H9 (cell line): ENCODE data around the gene CERS4. TPM values are rescaled to one million over a fixed set of nuclear protein-coding genes. Genes with fewer than 3 reads are reported as not detected.

ENCODE experiments used
- DNase-seq: peaks from one replicate; pipeline ENCODE4 v3.0.0-alpha.2; 2017
- H2AFZ ChIP-seq: one replicate; pipeline ENCODE4 v1.6.1; 2013; ENCODE audit warnings: mild to moderate bottlenecking, low read length, control low read depth, moderate library complexity
- H2AK5ac ChIP-seq: 2 replicates; pipeline ENCODE4 v1.6.1; 2013; ENCODE audit warnings: low read length, control low read depth, mixed read lengths; ENCODE audit not compliant: insufficient read length
- H2BK120ac ChIP-seq: one replicate; pipeline ENCODE4 v1.6.1; 2013; ENCODE audit warnings: low read depth, mild to moderate bottlenecking, low read length, control low read depth, inconsistent platforms; ENCODE audit not compliant: poor library complexity, severe bottlenecking
- H2BK12ac ChIP-seq: 2 replicates; pipeline ENCODE4 v1.6.1; 2013; ENCODE audit warnings: low read length, control low read depth, mixed read lengths, low read depth; ENCODE audit not compliant: insufficient read length
- H2BK15ac ChIP-seq: 2 replicates; pipeline ENCODE4 v1.6.1; 2013; ENCODE audit warnings: low read depth, low read length, control low read depth
- H2BK20ac ChIP-seq: one replicate; pipeline ENCODE4 v1.6.1; 2013; ENCODE audit warnings: low read depth, mild to moderate bottlenecking, low read length, control low read depth, inconsistent platforms; ENCODE audit not compliant: poor library complexity, severe bottlenecking
- H2BK5ac ChIP-seq: 2 replicates; pipeline ENCODE4 v1.6.1; 2013; ENCODE audit warnings: low read length, control low read depth, mixed read lengths; ENCODE audit not compliant: insufficient read length
- H3K14ac ChIP-seq: 2 replicates; pipeline ENCODE4 v1.6.1; 2013; ENCODE audit warnings: low read length, control low read depth; ENCODE audit not compliant: insufficient read depth
- H3K18ac ChIP-seq: 2 replicates; pipeline ENCODE4 v1.6.1; 2013; ENCODE audit warnings: low read depth, mild to moderate bottlenecking, mixed read lengths, low read length, control low read depth; ENCODE audit not compliant: insufficient read length
- H3K23ac ChIP-seq: 2 replicates; pipeline ENCODE4 v1.6.1; 2013; ENCODE audit warnings: low read length, control low read depth, mixed read lengths, low read depth; ENCODE audit not compliant: insufficient read length
- H3K23me2 ChIP-seq: 2 replicates; pipeline ENCODE4 v1.6.1; 2013; ENCODE audit warnings: low read depth, mild to moderate bottlenecking, mixed read lengths, low read length, control low read depth; ENCODE audit not compliant: insufficient read length, poor library complexity, severe bottlenecking
- H3K27ac ChIP-seq: 2 replicates; pipeline ENCODE4 v1.5.1; 2013; ENCODE audit warnings: low read length, control low read depth, mixed read lengths, low read depth; ENCODE audit not compliant: insufficient read length
- H3K27me3 ChIP-seq: 2 replicates; pipeline ENCODE4 v1.6.1; 2013; ENCODE audit warnings: low read length, control low read depth, inconsistent platforms; ENCODE audit not compliant: insufficient read depth
- H3K4ac ChIP-seq: 2 replicates; pipeline ENCODE4 v1.6.1; 2013; ENCODE audit warnings: low read depth, mild to moderate bottlenecking, control low read depth, inconsistent platforms, low read length, moderate library complexity
- H3K4me1 ChIP-seq: 2 replicates; pipeline ENCODE4 v1.6.1; 2013; ENCODE audit warnings: low read length, control low read depth, inconsistent platforms; ENCODE audit not compliant: insufficient read depth
- H3K4me2 ChIP-seq: 2 replicates; pipeline ENCODE4 v1.6.1; 2013; ENCODE audit warnings: low read length, control low read depth, mixed read lengths; ENCODE audit not compliant: insufficient read length, insufficient read depth
- H3K56ac ChIP-seq: 2 replicates; pipeline ENCODE4 v1.6.1; 2013; ENCODE audit warnings: low read depth, mild to moderate bottlenecking, mixed read lengths, low read length, control low read depth; ENCODE audit not compliant: insufficient read length
- H3K79me1 ChIP-seq: 2 replicates; pipeline ENCODE4 v1.6.1; 2013; ENCODE audit warnings: low read depth, mild to moderate bottlenecking, moderate library complexity, low read length, control low read depth, inconsistent platforms; ENCODE audit not compliant: insufficient read depth, poor library complexity, severe bottlenecking
- H3K79me2 ChIP-seq: 2 replicates; pipeline ENCODE4 v1.6.1; 2013; ENCODE audit warnings: low read length, control low read depth, inconsistent platforms; ENCODE audit not compliant: insufficient read depth
- H3K9ac ChIP-seq: 2 replicates; pipeline ENCODE4 v1.6.1; 2013; ENCODE audit warnings: low read length, control low read depth, mixed read lengths; ENCODE audit not compliant: insufficient read length; ENCODE audit errors: extremely low read depth
- H3K9me3 ChIP-seq: one replicate; pipeline ENCODE4 v1.6.1; 2013; ENCODE audit warnings: low read depth, low read length, inconsistent platforms; ENCODE audit not compliant: control insufficient read depth
- H3T11ph ChIP-seq: one replicate; pipeline ENCODE4 v1.6.1; 2013; ENCODE audit warnings: mild to moderate bottlenecking, low read length, control low read depth, inconsistent platforms
- H4K20me1 ChIP-seq: one replicate; pipeline ENCODE4 v1.6.1; 2013; ENCODE audit not compliant: control insufficient read depth, insufficient read length, insufficient read depth
- H4K5ac ChIP-seq: 2 replicates; pipeline ENCODE4 v1.6.1; 2013; ENCODE audit warnings: low read depth, mild to moderate bottlenecking, mixed read lengths, low read length, control low read depth; ENCODE audit not compliant: insufficient read length
- H4K8ac ChIP-seq: replicated peaks from 2 replicates; pipeline ENCODE4 v1.6.1; 2013; ENCODE audit warnings: low read length, control low read depth, mixed read lengths, low read depth; ENCODE audit not compliant: insufficient read length
- H4K91ac ChIP-seq: 2 replicates; pipeline ENCODE4 v1.6.1; 2013; ENCODE audit warnings: low read depth, mild to moderate bottlenecking, moderate library complexity, mixed read lengths, low read length, control low read depth; ENCODE audit not compliant: insufficient read length
- H3K27ac Mint-ChIP-seq, 3 experiments: 2 replicates in 2 of 3; 3 replicates in 1 of 3; pipeline ENCODE4 v1.8.0; 2020 to 2021; ENCODE audit warnings: mixed read lengths in 3 of 3, mild to moderate bottlenecking in 1 of 3, moderate library complexity in 1 of 3
- H3K27me3 Mint-ChIP-seq: 2 replicates; pipeline ENCODE4 v1.8.0; 2021; ENCODE audit warnings: low read depth, mild to moderate bottlenecking, moderate library complexity, mixed read lengths
- H3K36me3 Mint-ChIP-seq, 3 experiments: 2 replicates in 2 of 3; 3 replicates in 1 of 3; pipeline ENCODE4 v1.8.0; 2020 to 2021; ENCODE audit warnings: low read depth in 3 of 3, mixed read lengths in 3 of 3; ENCODE audit not compliant: insufficient read depth in 1 of 3
- H3K4me1 Mint-ChIP-seq, 2 experiments: 2 replicates each; pipeline ENCODE4 v1.8.0; 2020; ENCODE audit warnings: mixed read lengths in 2 of 2
- H3K4me3 Mint-ChIP-seq, 2 experiments: 2 replicates in 1 of 2; 3 replicates in 1 of 2; pipeline ENCODE4 v1.8.0; 2020 to 2021; ENCODE audit warnings: mild to moderate bottlenecking in 2 of 2, mixed read lengths in 2 of 2, moderate library complexity in 1 of 2
- H3K9me3 Mint-ChIP-seq, 2 experiments: 2 replicates in 1 of 2; 3 replicates in 1 of 2; pipeline ENCODE4 v1.8.0; 2020; ENCODE audit warnings: mild to moderate bottlenecking in 2 of 2, mixed read lengths in 2 of 2, moderate library complexity in 1 of 2
- WGBS: extraction: QIAGEN DNeasy Blood & Tissue Kit; methylation state at CpG from one replicate; pipeline ENCODE4 v1.1.7; 2013; ENCODE audit warnings: missing lambda C conversion rate, low lambda C conversion rate, mixed read lengths; ENCODE audit not compliant: insufficient read length; ENCODE audit errors: extremely low coverage; 5-methylcytosine and 5-hydroxymethylcytosine counted together
- total RNA-seq: library from RNA; stranded (reverse); gene quantifications from 2 replicates; pipeline ENCODE4 v1.2.1, GENCODE V29; 2021
- TF ChIP-seq, protein P1 (sequence below): fragments of 200-600 bp; sonication (generic); conservative IDR thresholded peaks from 3 replicates; pipeline ENCODE4 v1.8.0; 2021; ENCODE audit warnings: antibody characterized with exemption, mild to moderate bottlenecking

CERS4 gene
- total RNA-seq, 1 experiment from 2014 or later, result 62.6 TPM

DNA sequence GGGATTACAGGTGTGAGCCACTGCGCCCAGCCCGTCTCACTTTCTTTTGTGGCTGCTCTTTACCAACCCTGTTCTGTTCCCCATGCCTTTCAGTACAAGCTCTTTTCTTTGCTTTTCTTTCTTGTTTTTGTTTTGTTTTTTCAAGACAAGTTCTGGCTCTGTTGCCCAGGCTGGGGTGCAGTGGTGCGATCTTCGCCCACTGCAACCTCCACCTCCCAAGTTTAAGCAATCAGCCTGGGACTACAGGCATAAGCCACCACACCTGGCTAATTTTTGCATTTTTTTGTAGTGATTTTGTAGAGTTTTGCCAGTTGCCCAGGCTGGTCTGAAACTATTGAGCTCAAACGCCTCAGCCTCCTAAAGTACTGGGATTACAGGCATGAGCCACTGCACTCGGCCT is 3.7 kb downstream of the CERS4 start:
- Histone ChIP-seq H2BK12ac (no peak overlapping the region), H4K8ac (no peak overlapping the region), H3K79me2 (peaks cover 23% of the 10 kb centered on the region; the same call in 1 of the 2 replicates), H2AK5ac (no peak overlapping the region), H3K14ac (no peak overlapping the region), H2AFZ (no peak overlapping the region), H4K91ac (no peak overlapping the region), H3T11ph (no peak overlapping the region), H3K23me2 (peaks cover 13% of the 10 kb centered on the region), H3K18ac (no peak overlapping the region), H4K5ac (no peak overlapping the region), H3K4me1 (no peaks in the 10 kb centered on the region), H3K4me2 (no peak overlapping the region), H3K27ac (no peak overlapping the region), H3K56ac (no peak overlapping the region), H3K4ac (no peak overlapping the region), H3K9ac (no peak overlapping the region), H3K27me3 (no peaks in the 10 kb centered on the region), H4K20me1 (no peaks in the 10 kb centered on the region), H2BK120ac (no peak overlapping the region), H3K9me3 (no peaks in the 10 kb centered on the region), H2BK5ac (no peak overlapping the region), H3K23ac (no peak overlapping the region), H2BK15ac (no peak overlapping the region), H2BK20ac (no peak overlapping the region), H3K79me1 (peaks cover 9% of the 10 kb centered on the region)
- TF ChIP-seq, protein P1, sequence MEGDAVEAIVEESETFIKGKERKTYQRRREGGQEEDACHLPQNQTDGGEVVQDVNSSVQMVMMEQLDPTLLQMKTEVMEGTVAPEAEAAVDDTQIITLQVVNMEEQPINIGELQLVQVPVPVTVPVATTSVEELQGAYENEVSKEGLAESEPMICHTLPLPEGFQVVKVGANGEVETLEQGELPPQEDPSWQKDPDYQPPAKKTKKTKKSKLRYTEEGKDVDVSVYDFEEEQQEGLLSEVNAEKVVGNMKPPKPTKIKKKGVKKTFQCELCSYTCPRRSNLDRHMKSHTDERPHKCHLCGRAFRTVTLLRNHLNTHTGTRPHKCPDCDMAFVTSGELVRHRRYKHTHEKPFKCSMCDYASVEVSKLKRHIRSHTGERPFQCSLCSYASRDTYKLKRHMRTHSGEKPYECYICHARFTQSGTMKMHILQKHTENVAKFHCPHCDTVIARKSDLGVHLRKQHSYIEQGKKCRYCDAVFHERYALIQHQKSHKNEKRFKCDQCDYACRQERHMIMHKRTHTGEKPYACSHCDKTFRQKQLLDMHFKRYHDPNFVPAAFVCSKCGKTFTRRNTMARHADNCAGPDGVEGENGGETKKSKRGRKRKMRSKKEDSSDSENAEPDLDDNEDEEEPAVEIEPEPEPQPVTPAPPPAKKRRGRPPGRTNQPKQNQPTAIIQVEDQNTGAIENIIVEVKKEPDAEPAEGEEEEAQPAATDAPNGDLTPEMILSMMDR, result no peak
- Mint-ChIP-seq H3K27ac (no peak overlapping the region; a peak in 1 of 7 replicates), H3K36me3 (peaks cover 20 to 43% (median 27%) of the 10 kb centered on the region in 3 experiments), H3K4me1 (peaks cover 25 to 32% of the 10 kb centered on the region in 2 experiments), H3K27me3 (peaks cover 2% of the 10 kb centered on the region; the same call in 1 of the 2 replicates), H3K9me3 (no peaks in the 10 kb centered on the region), H3K4me3 (peak overlapping the region in 1 of 2 experiments; percentile 29; a peak in 1 of 5 replicates)
- no CpG with 5 or more reads among the region's 6 CpGs for WGBS
- no peak for DNase-seq
